Measurements from ENCODE around the gene NFE2L3.

NFE2L3 gene

GRCh38 chr7:26198133-26198780, 46.3 kb downstream of the NFE2L3 start:
- H3K36me3 Mint-ChIP-seq (ENCODE audit: insufficient read depth) = peaks cover 85% of the 10 kb centered on the region
- peak in 2 of 3 experiments; percentile 27 to 36 for DNase-seq
- H3K27me3 Mint-ChIP-seq = no peaks in the 10 kb centered on the region
- H3K4me3 Mint-ChIP-seq = peak overlapping the region; percentile 99 to 100
- H3K9me3 Mint-ChIP-seq = no peaks in the 10 kb centered on the region
- H3K27ac Mint-ChIP-seq = peak overlapping the region; percentile 99 to 100
- peaks cover 53 to 61% of the 10 kb centered on the region in 2 donors for H3K4me1 Mint-ChIP-seq (ENCODE audit: low read depth in 2 of 2)
- ATAC-seq (replicated peaks) = no peak

GRCh38 chr7:26198781-26199169, 46.8 kb downstream of the NFE2L3 start:
- peak overlapping the region; percentile 99 to 100 for H3K4me3 Mint-ChIP-seq
- H3K9me3 Mint-ChIP-seq = no peaks in the 10 kb centered on the region
- no peak for ATAC-seq (replicated peaks)

DNA sequence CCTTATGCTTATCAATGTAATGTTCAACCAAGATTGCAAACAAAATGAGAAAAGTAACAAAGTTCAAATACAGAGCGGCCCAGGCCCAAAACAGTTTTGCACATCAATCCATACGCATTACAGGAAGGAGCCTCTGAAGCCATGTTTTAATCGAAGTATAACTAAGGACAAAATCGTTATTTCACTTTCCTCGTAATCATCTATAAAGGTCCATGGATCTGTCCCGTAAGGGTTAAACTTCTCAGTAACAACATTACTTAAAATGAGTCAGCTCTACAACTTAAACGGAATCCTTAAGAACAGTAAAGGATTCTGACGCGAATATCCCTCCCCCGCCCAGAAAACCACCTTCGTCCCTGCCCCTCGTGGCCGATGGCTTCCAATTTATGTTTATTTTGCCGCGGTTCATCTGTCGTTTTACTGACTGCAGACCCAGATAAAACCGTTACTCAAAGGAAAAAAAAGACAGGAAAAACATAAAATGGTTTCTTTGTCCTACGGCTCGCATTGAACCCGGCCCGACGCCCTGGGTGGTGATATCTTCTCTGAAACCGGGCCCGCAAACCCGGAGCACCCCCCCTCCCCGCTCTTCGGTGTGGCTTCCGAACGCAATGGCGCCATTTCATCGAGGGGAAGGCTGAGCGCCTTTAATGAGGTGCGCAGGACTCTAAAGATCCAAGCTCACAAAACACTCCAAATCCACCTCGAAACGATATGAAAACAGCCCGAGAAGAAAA, 47.5 kb downstream of the NFE2L3 start:
- peak; percentile 57 to 66 (median 60) for DNase-seq
- H3K27me3 Mint-ChIP-seq = no peaks in the 10 kb centered on the region
- no peaks in the 10 kb centered on the region for H3K9me3 Mint-ChIP-seq
- H3K4me1 Mint-ChIP-seq (ENCODE audit: low read depth in 2 of 2) = peaks cover 48 to 60% of the 10 kb centered on the region in 2 donors
- ATAC-seq (replicated peaks) = no peak
- H3K36me3 Mint-ChIP-seq (ENCODE audit: insufficient read depth) = peaks cover 73% of the 10 kb centered on the region
- peak overlapping the region; percentile 99 to 100 for H3K4me3 Mint-ChIP-seq
- H3K27ac Mint-ChIP-seq = peak overlapping the region; percentile 99 to 100

More at GRCh38 chr7:26198781-26199169, 46.8 kb downstream of the NFE2L3 start:
- DNase-seq = no peak
- peak overlapping the region; percentile 99 to 100 for H3K27ac Mint-ChIP-seq
- H3K4me1 Mint-ChIP-seq (ENCODE audit: low read depth in 2 of 2) = peaks cover 50 to 60% of the 10 kb centered on the region in 2 donors
- peaks cover 80% of the 10 kb centered on the region for H3K36me3 Mint-ChIP-seq (ENCODE audit: insufficient read depth)
- H3K27me3 Mint-ChIP-seq = no peaks in the 10 kb centered on the region

DNA sequence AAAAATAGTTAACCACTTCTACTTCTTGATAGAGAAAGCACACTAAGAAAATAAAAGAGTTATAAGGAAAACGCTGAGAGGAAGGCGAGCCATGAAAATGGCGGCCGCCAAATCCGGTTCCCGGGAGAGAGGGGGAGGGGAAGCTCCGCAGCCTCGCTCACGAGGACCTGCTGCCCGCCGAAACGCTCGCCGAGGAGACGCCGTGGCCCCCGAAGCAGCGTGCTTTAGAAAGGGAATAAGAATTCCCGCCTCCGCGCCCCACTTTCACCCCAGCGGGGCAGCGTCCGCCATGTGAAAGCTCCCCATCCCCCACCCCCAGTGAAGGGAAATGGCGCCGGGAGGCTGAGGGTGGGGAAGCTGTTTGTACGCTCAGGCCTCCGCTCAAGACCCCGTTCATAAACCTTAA, 48.0 kb downstream of the NFE2L3 start:
- DNase-seq (peak; percentile 71 to 80 (median 74)), ATAC-seq (replicated peaks) (peak; percentile 26)
- peaks cover 67% of the 10 kb centered on the region for H3K36me3 Mint-ChIP-seq (ENCODE audit: insufficient read depth)
- peaks cover 47 to 61% of the 10 kb centered on the region in 2 donors for H3K4me1 Mint-ChIP-seq (ENCODE audit: low read depth in 2 of 2)
- no peaks in the 10 kb centered on the region for H3K9me3 Mint-ChIP-seq
- H3K27me3 Mint-ChIP-seq = no peaks in the 10 kb centered on the region
- peak overlapping the region; percentile 99 to 100 for H3K4me3 Mint-ChIP-seq
- peak overlapping the region; percentile 99 to 100 for H3K27ac Mint-ChIP-seq

DNA sequence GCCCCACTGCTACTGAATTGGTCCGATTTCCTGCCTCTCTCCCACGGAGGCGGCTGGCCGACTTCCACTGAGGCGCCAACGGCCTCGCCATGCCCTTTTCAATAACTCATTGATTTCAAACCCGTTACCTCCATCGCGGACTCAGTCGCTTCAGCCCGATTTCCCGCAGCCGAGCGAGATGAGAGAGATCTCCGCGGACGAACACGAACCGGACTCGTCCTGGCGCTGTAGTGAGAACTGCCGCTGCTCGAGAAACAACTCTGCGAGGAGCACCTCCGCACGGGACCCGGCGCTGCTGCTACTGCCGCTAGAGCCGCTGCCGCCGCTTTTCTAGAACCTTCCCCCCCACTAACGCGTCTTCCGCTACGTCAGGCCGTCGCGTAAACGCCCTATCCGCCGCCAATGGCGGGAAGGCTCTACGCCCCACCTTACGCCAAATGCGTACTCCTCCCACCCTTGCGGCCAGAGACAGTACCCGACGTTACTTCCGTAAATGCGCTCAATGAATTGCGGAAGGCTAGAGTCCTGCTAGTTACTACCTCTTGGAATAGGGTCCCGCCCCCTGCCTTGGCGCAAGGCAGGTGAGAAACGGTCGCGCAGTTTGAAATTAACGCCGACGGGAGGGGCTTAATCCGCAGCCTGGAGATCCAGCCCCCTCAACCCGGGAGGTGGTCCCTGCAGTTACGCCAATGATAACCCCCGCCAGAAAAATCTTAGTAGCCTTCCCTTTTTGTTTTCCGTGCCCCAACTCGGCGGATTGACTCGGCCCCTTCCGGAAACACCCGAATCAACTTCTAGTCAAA, 48.6 kb downstream of the NFE2L3 start, which contains the start of gene HNRNPA2B1:
Gene HNRNPA2B1, minus strand, starts transcription at position 303 of the 803 bp plus-strand sequence. Its CDS starts 169 bp downstream, at position 134.
- Mint-ChIP-seq H3K27me3 (no peaks in the 10 kb centered on the region), H3K36me3 (ENCODE audit: insufficient read depth) (peaks cover 62% of the 10 kb centered on the region), H3K9me3 (no peaks in the 10 kb centered on the region), H3K4me3 (peak within 1 kb of the TSS; percentile 99 to 100), H3K4me1 (ENCODE audit: low read depth in 2 of 2) (peaks cover 46 to 61% of the 10 kb centered on the region in 2 donors), H3K27ac (peak within 1 kb of the TSS; percentile 99 to 100)
- DNase-seq = peak; percentile 98 to 100 (median 99)
- ATAC-seq (replicated peaks) = peak; percentile 70

- Mint-ChIP-seq H3K9me3 (no peaks in the 10 kb centered on the region), H3K4me3 (peak within 1 kb of the TSS; percentile 99 to 100), H3K36me3 (ENCODE audit: insufficient read depth) (peaks cover 61% of the 10 kb centered on the region), H3K4me1 (ENCODE audit: low read depth in 2 of 2) (peaks cover 42 to 60% of the 10 kb centered on the region in 2 donors), H3K27ac (peak within 1 kb of the TSS; percentile 99 to 100), H3K27me3 (no peaks in the 10 kb centered on the region)
- ATAC-seq (replicated peaks) (peak; percentile 59), DNase-seq (peak in 2 of 3 experiments; percentile 90 to 94)
These were observed 49.4 kb downstream of the NFE2L3 start, which contains the start of gene CBX3 for GRCh38 chr7:26201247-26202018. TSS of gene CBX3 (plus strand) at chr7:26201745. CDS start at chr7:26202999, 1,254 bp downstream.

DNA sequence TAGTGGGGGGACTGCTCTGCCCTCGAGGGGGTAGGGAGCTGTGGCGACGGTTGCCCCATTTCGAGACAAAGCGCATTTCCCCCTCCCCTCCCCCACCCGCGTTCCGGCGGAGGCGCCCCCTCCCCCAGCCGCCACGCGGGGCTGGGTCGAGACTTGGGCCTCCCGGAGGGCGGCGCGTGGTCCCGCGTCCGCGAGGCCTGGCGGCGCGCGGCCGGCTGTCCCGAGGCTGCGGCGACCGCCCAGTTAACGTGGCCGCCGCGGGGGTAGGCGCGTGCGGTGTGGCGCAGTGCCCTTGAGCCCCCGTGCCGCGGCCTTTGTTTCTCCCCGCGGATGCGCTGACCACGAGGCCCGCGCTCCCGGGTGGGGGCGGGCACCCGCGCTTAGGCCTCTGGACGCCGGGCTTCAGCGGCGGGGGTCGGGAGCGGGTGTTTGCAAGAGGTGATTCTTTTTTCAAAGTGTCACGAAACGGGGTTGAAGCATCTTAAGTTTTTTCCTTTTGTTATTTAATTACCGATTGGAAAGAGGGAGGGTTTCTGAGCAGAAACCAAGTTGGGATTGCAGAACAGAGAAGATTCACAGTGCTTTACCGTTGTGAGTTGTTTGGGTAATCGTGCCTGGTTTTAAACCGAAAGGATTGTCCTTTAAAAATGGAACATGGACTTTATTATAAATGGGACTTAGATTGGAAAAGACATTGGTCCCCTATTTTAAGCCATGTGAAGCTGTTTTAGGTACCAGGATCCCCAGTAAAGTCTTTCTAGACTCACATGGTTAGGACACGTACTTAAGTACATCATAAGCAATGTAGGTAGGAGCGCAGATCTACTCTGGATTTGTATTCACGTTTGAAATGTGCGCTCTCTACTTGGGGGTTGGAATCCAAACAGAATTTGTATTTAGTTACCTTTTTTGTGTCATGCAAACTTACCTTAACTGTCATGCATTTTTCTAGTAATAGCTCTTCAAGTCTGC, 50.3 kb downstream of the NFE2L3 start:
- H3K27ac Mint-ChIP-seq = peak overlapping the region; percentile 84 to 99
- ATAC-seq (replicated peaks) (no peak), DNase-seq (peak in 2 of 3 experiments; percentile 34 to 49)
- peaks cover 58% of the 10 kb centered on the region for H3K36me3 Mint-ChIP-seq (ENCODE audit: insufficient read depth)
- no peaks in the 10 kb centered on the region for H3K9me3 Mint-ChIP-seq
- peaks cover 38 to 57% of the 10 kb centered on the region in 2 donors for H3K4me1 Mint-ChIP-seq (ENCODE audit: low read depth in 2 of 2)
- H3K27me3 Mint-ChIP-seq = no peaks in the 10 kb centered on the region
- peak overlapping the region; percentile 99 to 100 for H3K4me3 Mint-ChIP-seq

DNA sequence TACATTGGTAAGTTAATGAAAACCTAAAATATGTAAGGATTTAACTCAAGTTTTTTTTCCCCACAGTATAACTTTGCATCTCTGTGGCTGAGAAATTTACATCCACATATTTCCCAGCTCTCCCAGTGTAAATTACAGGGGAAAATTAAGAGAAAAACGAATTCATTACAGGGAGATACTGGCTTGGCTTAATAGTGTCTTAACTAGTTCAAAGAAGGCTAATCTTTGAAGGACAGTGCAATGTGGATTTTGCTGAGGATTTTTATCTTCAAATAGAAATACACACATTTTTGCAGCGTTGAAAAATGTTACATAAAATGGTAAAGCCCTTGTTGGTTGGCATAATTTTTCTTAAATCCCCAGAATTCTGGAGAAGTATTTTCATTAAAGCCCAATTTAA, 51.0 kb downstream of the NFE2L3 start:
- H3K27me3 Mint-ChIP-seq = no peaks in the 10 kb centered on the region
- H3K36me3 Mint-ChIP-seq (ENCODE audit: insufficient read depth) = peaks cover 58% of the 10 kb centered on the region
- peaks cover 36 to 55% of the 10 kb centered on the region in 2 donors for H3K4me1 Mint-ChIP-seq (ENCODE audit: low read depth in 2 of 2)
- peak overlapping the region; percentile 80 to 87 for H3K4me3 Mint-ChIP-seq
- H3K9me3 Mint-ChIP-seq = no peaks in the 10 kb centered on the region
- ATAC-seq (replicated peaks) (no peak), DNase-seq (no peak)
- H3K27ac Mint-ChIP-seq = peak overlapping the region; percentile 83 to 84

- ATAC-seq (replicated peaks) (no peak), DNase-seq (no peak)
- H3K9me3 Mint-ChIP-seq = no peaks in the 10 kb centered on the region
- H3K4me3 Mint-ChIP-seq = no peak overlapping the region
- H3K27ac Mint-ChIP-seq = no peak overlapping the region
- no peaks in the 10 kb centered on the region for H3K27me3 Mint-ChIP-seq
- H3K4me1 Mint-ChIP-seq (ENCODE audit: low read depth in 2 of 2) = peaks cover 28 to 38% of the 10 kb centered on the region in 2 donors
- peaks cover 68% of the 10 kb centered on the region for H3K36me3 Mint-ChIP-seq (ENCODE audit: insufficient read depth)
These were observed 56.0 kb downstream of the NFE2L3 start for GRCh38 chr7:26208040-26208439.

DNA sequence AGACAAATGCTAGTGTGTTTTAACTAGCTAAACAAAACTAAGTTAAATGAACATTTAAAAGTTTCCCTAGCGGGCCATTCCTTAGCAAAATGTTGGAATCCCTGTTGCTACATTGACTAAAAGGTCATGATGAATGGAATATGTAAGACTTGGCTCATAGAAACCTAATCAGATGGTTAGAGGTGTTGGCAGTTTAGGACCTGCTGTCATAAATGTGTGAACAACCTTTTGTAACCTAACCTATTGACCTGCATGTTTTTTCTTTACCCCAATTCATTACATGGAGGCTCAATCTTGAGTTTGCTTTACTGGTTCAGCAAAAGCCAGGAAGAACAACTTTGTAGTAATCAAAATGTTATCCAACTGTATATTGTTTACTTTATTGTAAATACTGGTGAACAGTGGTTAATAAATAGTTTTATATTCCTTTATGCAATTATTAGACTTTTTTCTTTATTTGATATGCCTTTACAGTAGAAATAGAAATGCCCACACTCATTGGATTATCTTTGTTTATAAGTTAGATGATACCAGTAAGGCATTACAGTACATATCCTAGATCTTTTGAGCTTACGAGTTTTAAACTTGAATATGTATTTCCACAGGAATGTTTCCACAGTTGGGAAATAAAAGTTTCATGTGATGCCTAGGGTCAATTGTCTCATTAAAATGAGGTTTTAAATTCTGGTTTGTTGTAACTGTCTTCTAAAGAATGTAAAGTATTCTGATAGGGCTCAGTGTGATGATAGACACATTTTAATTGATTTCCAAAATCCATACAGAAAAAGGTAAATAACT, 61.1 kb downstream of the NFE2L3 start:
- Mint-ChIP-seq H3K27ac (peak overlapping the region in 1 of 2 donors; percentile 16), H3K4me3 (no peak overlapping the region), H3K36me3 (ENCODE audit: insufficient read depth) (peaks cover 49% of the 10 kb centered on the region), H3K4me1 (ENCODE audit: low read depth in 2 of 2) (peaks cover 0 to 4% of the 10 kb centered on the region in 2 donors), H3K27me3 (no peaks in the 10 kb centered on the region), H3K9me3 (no peaks in the 10 kb centered on the region)
- ATAC-seq (replicated peaks) = no peak
- DNase-seq = no peak

GRCh38 chr7:26213807-26214515, 62.0 kb downstream of the NFE2L3 start:
- no peak overlapping the region for H3K4me3 Mint-ChIP-seq
- no peaks in the 10 kb centered on the region for H3K9me3 Mint-ChIP-seq
- ATAC-seq (replicated peaks) (no peak), DNase-seq (no peak)
- H3K27ac Mint-ChIP-seq = no peak overlapping the region
- H3K27me3 Mint-ChIP-seq = no peaks in the 10 kb centered on the region
- H3K36me3 Mint-ChIP-seq (ENCODE audit: insufficient read depth) = peaks cover 40% of the 10 kb centered on the region
- H3K4me1 Mint-ChIP-seq (ENCODE audit: low read depth in 2 of 2) = peaks cover 0 to 4% of the 10 kb centered on the region in 2 donors

Data from effector memory CD8-positive, alpha-beta T cell (primary cell).